AG09309 (cell line): ENCODE results near the gene FNDC3B.
A peak's percentile ranks its signal among the peaks of the same experiment; 100 is the strongest.
"Not testable (repeated sequence)": the region's sequence is repeated elsewhere in the genome, so short reads cannot be mapped to it uniquely, and the experiment has no call there.

ENCODE experiments used
- DNase-seq: peaks from one replicate; pipeline ENCODE4 v3.0.0-alpha.2; 2010; ENCODE audit warnings: low read depth
- H3K4me3 ChIP-seq: 2 replicates; pipeline ENCODE4 v1.5.1; 2011; ENCODE audit warnings: mild to moderate bottlenecking, low read depth, low read length, moderate library complexity; ENCODE audit not compliant: control insufficient read depth
- CTCF ChIP-seq: IDR thresholded peaks from 2 replicates; pipeline ENCODE4 v1.5.1; 2011; ENCODE audit warnings: mild to moderate bottlenecking, low read depth, low read length, inconsistent platforms; ENCODE audit not compliant: insufficient read depth, control insufficient read depth; ENCODE audit errors: missing control alignments

Gene FNDC3B

GRCh38 chr3:172253200-172253599 is 213.8 kb downstream of the FNDC3B start:
- no peak overlapping the region for H3K4me3 ChIP-seq
- no peak for DNase-seq
- no peak for TF ChIP-seq CTCF

- no peak for DNase-seq
- no peak overlapping the region for H3K4me3 ChIP-seq
- no peak for TF ChIP-seq CTCF
Observed at GRCh38 chr3:172254542-172254941, 215.2 kb downstream of the FNDC3B start.

- DNase-seq, H3K4me3 ChIP-seq: not testable (repeated sequence)
Observed at GRCh38 chr3:172255321-172255720, 215.9 kb downstream of the FNDC3B start.

- no peak for TF ChIP-seq CTCF
- DNase-seq, result peak; percentile 63
- no peak overlapping the region for H3K4me3 ChIP-seq
Observed at GRCh38 chr3:172256101-172256734, 216.8 kb downstream of the FNDC3B start.

GRCh38 chr3:172257648-172258400 is 218.4 kb downstream of the FNDC3B start:
- no peak for DNase-seq
- H3K4me3 ChIP-seq, result no peak overlapping the region
- no peak for TF ChIP-seq CTCF

GRCh38 chr3:172258624-172259023 is 219.2 kb downstream of the FNDC3B start:
- TF ChIP-seq CTCF, result no peak
- no peak for DNase-seq
- H3K4me3 ChIP-seq, result no peak overlapping the region

- TF ChIP-seq CTCF, result no peak
- H3K4me3 ChIP-seq, result no peak overlapping the region
- no peak for DNase-seq
Observed at GRCh38 chr3:172259111-172259541, 219.7 kb downstream of the FNDC3B start.
